ENCODE data around the gene SMARCD3. TPM values are rescaled to one million over a fixed set of nuclear protein-coding genes. Genes with fewer than 3 reads are reported as not detected.
A peak's percentile ranks its signal among the peaks of the same experiment; 100 is the strongest.

SMARCD3 gene
- total RNA-seq, 2 donors from 2014 or later = 81.5 to 125 TPM

- no peak for DNase-seq (ENCODE audit: low spot score)
- H3K27me3 ChIP-seq = peaks cover 0 to 3% of the 10 kb centered on the region in 2 donors
Observed at GRCh38 chr7:151246102-151246850, 2.2 kb downstream of the SMARCD3 start.

GRCh38 chr7:151245360-151246101 is 3.0 kb downstream of the SMARCD3 start:
- Histone ChIP-seq H3K36me3 (peaks cover 19% of the 10 kb centered on the region), H3K4me3 (peak overlapping the region; percentile 21 to 79), H3K27me3 (peaks cover 0 to 3% of the 10 kb centered on the region in 2 donors), H3K4me1 (peaks cover 0 to 79% of the 10 kb centered on the region in 2 donors), H3K9me3 (no peaks in the 10 kb centered on the region), H3K27ac (peak overlapping the region; percentile 89 to 97)
- peak; percentile 74 to 87 for TF ChIP-seq CTCF (IDR thresholded peaks at IDR 0.05)
- no peak for DNase-seq (ENCODE audit: low spot score)

More at GRCh38 chr7:151246102-151246850, 2.2 kb downstream of the SMARCD3 start:
- H3K4me3 ChIP-seq = peak overlapping the region in 1 of 2 donors; percentile 79
- H3K36me3 ChIP-seq = peaks cover 12% of the 10 kb centered on the region
- no peaks in the 10 kb centered on the region for H3K9me3 ChIP-seq
- TF ChIP-seq CTCF (IDR thresholded peaks at IDR 0.05) = no peak
- H3K27ac ChIP-seq = peak overlapping the region; percentile 89 to 97
- peaks cover 0 to 83% of the 10 kb centered on the region in 2 donors for H3K4me1 ChIP-seq

- no peak for TF ChIP-seq CTCF (IDR thresholded peaks at IDR 0.05)
- peak overlapping the region; percentile 89 to 97 for H3K27ac ChIP-seq
- no peaks in the 10 kb centered on the region for H3K9me3 ChIP-seq
- H3K4me3 ChIP-seq = peak overlapping the region; percentile 21 to 79
- H3K4me1 ChIP-seq = peaks cover 0 to 79% of the 10 kb centered on the region in 2 donors
- peaks cover 0 to 3% of the 10 kb centered on the region in 2 donors for H3K27me3 ChIP-seq
- DNase-seq (ENCODE audit: low spot score) = no peak
- peaks cover 25% of the 10 kb centered on the region for H3K36me3 ChIP-seq
Observed at GRCh38 chr7:151244841-151245346, 3.6 kb downstream of the SMARCD3 start.

GRCh38 chr7:151244196-151244840 is 4.2 kb downstream of the SMARCD3 start:
- Histone ChIP-seq H3K27me3 (peaks cover 0 to 3% of the 10 kb centered on the region in 2 donors), H3K4me1 (peaks cover 0 to 78% of the 10 kb centered on the region in 2 donors), H3K9me3 (no peaks in the 10 kb centered on the region), H3K36me3 (peaks cover 31% of the 10 kb centered on the region), H3K27ac (peak overlapping the region in 1 of 2 donors; percentile 89), H3K4me3 (peak overlapping the region in 1 of 2 donors; percentile 79)
- TF ChIP-seq CTCF (IDR thresholded peaks at IDR 0.05) = peak; percentile 75 to 93
- no peak for DNase-seq (ENCODE audit: low spot score)

GRCh38 chr7:151243408-151244195 is 4.9 kb downstream of the SMARCD3 start:
- no peaks in the 10 kb centered on the region for H3K9me3 ChIP-seq
- no peak for TF ChIP-seq CTCF (IDR thresholded peaks at IDR 0.05)
- peaks cover 0 to 3% of the 10 kb centered on the region in 2 donors for H3K27me3 ChIP-seq
- no peak overlapping the region for H3K27ac ChIP-seq
- no peak for DNase-seq (ENCODE audit: low spot score)
- H3K4me3 ChIP-seq = peak overlapping the region in 1 of 2 donors; percentile 7
- H3K36me3 ChIP-seq = peaks cover 38% of the 10 kb centered on the region
- peaks cover 0 to 76% of the 10 kb centered on the region in 2 donors for H3K4me1 ChIP-seq

Data from right atrium auricular region (tissue), 2 donors.